GM12878 (cell line): ENCODE measurements around the gene TTLL8. TPM values are rescaled to one million over a fixed set of nuclear protein-coding genes. Genes with fewer than 3 reads are reported as not detected.

ENCODE experiments used
- ATAC-seq: fragments of 200-7000 bp; cut with Tn5 transposase; 3 replicates; pipeline ENCODE4 v1.9.1; 2020; ENCODE audit warnings: mild to moderate bottlenecking, moderate library complexity
- BruUV-seq: library from RNA; stranded (reverse); fragments of 400-500 nt; replicated peaks from 2 replicates; lab custom pipeline; 2021; lab: Mats Ljungman, UMichigan
- CTCF ChIA-PET: fragments of 300-600 bp; sonication (Branson Sonifier 250); formaldehyde crosslinking; extraction: SDS; loops from one replicate; lab custom pipeline; 2021; ENCODE audit warnings: inconsistent platforms; lab: Yijun Ruan, JAX
- POLR2A ChIA-PET: fragments of 350-600 bp; formaldehyde crosslinking; extraction: SDS; loops from one replicate; lab custom pipeline; 2021; ENCODE audit warnings: inconsistent platforms; lab: Charles Lee
- RAD21 ChIA-PET: fragments of 300-600 bp; sonication (Branson Sonifier 250); formaldehyde crosslinking; loops from one replicate; lab custom pipeline; 2023; ENCODE audit warnings: antibody characterized with exemption; ENCODE audit not compliant: unreplicated experiment; lab: Charles Lee
- SMC1A ChIA-PET: fragments of 300-600 bp; sonication (Branson Sonifier 250); formaldehyde crosslinking; loops from one replicate; lab custom pipeline; 2023; ENCODE audit not compliant: unreplicated experiment, uncharacterized antibody; lab: Charles Lee
- DNase-seq: peaks from one replicate; pipeline ENCODE4 v3.0.0-alpha.2; 2011; ENCODE audit warnings: low read depth, low spot score
- FAIRE-seq: peaks from 3 replicates; lab custom pipeline; 2011; peaks lifted over from hg19 to GRCh38; lab: Jason Lieb, UNC
- H2AFZ ChIP-seq: 2 replicates; pipeline ENCODE4 v1.6.0; 2011; ENCODE audit warnings: low read depth, low read length, control low read depth; ENCODE audit not compliant: control insufficient read depth
- H3K27ac ChIP-seq: 2 replicates; pipeline ENCODE4 v1.5.1; 2011; ENCODE audit warnings: control low read depth; ENCODE audit not compliant: control insufficient read depth, insufficient read depth
- H3K27me3 ChIP-seq, 2 experiments: replicated peaks in 1 of 2; 2 replicates each; pipeline versions ENCODE4 v1.6.0 to v1.6.1; 2011; ENCODE audit warnings: low read length in 1 of 2; ENCODE audit not compliant: control insufficient read depth in 2 of 2, insufficient read depth in 2 of 2
- H3K36me3 ChIP-seq, 2 experiments: 2 replicates each; pipeline ENCODE4 v1.5.1; 2011; ENCODE audit warnings: low read length in 1 of 2; ENCODE audit not compliant: control insufficient read depth in 2 of 2, insufficient read depth in 2 of 2
- H3K4me1 ChIP-seq: 2 replicates; pipeline ENCODE4 v1.6.1; 2011; ENCODE audit warnings: mild to moderate bottlenecking, low read length, moderate library complexity, mixed read lengths; ENCODE audit not compliant: control insufficient read depth, insufficient read depth
- H3K4me2 ChIP-seq: 2 replicates; pipeline ENCODE4 v1.6.0; 2011; ENCODE audit warnings: control low read depth; ENCODE audit not compliant: control insufficient read depth, insufficient read depth
- H3K4me3 ChIP-seq: fragments of 200-600 bp; sonication (generic); 2 replicates; pipeline ENCODE4 v1.5.1; 2016
- H3K79me2 ChIP-seq: 2 replicates; pipeline ENCODE4 v1.6.0; 2011; ENCODE audit warnings: low read length; ENCODE audit not compliant: control insufficient read depth, insufficient read depth
- H3K9ac ChIP-seq: 2 replicates; pipeline ENCODE4 v1.8.0; 2011; ENCODE audit warnings: low read length, control low read depth, mixed read lengths; ENCODE audit not compliant: control insufficient read depth, insufficient read depth
- H3K9me3 ChIP-seq: replicated peaks from 3 replicates; pipeline ENCODE4 v1.5.1; 2011; ENCODE audit warnings: mild to moderate bottlenecking, low read length; ENCODE audit not compliant: control insufficient read depth, insufficient read depth
- H4K20me1 ChIP-seq: 2 replicates; pipeline ENCODE4 v1.6.0; 2011; ENCODE audit not compliant: control insufficient read depth, insufficient read depth
- ASH2L ChIP-seq: fragments of 300-600, 200-600 bp; sonication (generic); IDR thresholded peaks from 2 replicates; pipeline ENCODE4 v1.6.1; 2017; ENCODE audit warnings: low read depth, mild to moderate bottlenecking, borderline replicate concordance
- BHLHE40 ChIP-seq, 2 experiments: fragments of 450-650 bp in 1 of 2; IDR thresholded peaks; 2 replicates each; pipeline ENCODE4 v1.6.1; 2011 to 2017; ENCODE audit warnings: low read depth in 2 of 2, borderline replicate concordance in 1 of 2, improper control_type of control experiment in 1 of 2, low read length in 1 of 2, mild to moderate bottlenecking in 1 of 2
- CBFB ChIP-seq: IDR thresholded peaks from 2 replicates; pipeline ENCODE4 v1.6.1; 2016; ENCODE audit warnings: antibody characterized with exemption, low read depth
- NFYA ChIP-seq: IDR thresholded peaks from 2 replicates; pipeline ENCODE4 v1.6.1; 2011; ENCODE audit warnings: low read depth, mild to moderate bottlenecking, low read length, improper control_type of control experiment, borderline replicate concordance
- RAD21 ChIP-seq: IDR thresholded peaks from 2 replicates; pipeline ENCODE4 v1.6.1; 2011; ENCODE audit warnings: mild to moderate bottlenecking, low read depth, low read length, moderate library complexity; ENCODE audit not compliant: insufficient read depth
- RUNX3 ChIP-seq: IDR thresholded peaks from 2 replicates; pipeline ENCODE4 v1.6.1; 2012; ENCODE audit warnings: low read length, inconsistent platforms
- SMARCA5 ChIP-seq: fragments of 450-650 bp; IDR thresholded peaks from 2 replicates; pipeline ENCODE4 v1.6.1; 2017; ENCODE audit warnings: mild to moderate bottlenecking
- SMC3 ChIP-seq: IDR thresholded peaks from 2 replicates; pipeline ENCODE4 v1.6.1; 2011; ENCODE audit warnings: low read length, improper control_type of control experiment, borderline replicate concordance
- SPI1 ChIP-seq: IDR thresholded peaks from 2 replicates; pipeline ENCODE4 v1.6.1; 2011; ENCODE audit warnings: low read depth, mild to moderate bottlenecking, low read length, moderate library complexity, borderline replicate concordance; ENCODE audit not compliant: insufficient read depth
- TBL1XR1 ChIP-seq: IDR thresholded peaks from 2 replicates; pipeline ENCODE4 v1.6.1; 2012; ENCODE audit warnings: low read depth, low read length, improper control_type of control experiment
- TCF3 ChIP-seq: IDR thresholded peaks from 2 replicates; pipeline ENCODE4 v1.6.1; 2012; ENCODE audit warnings: low read depth, mild to moderate bottlenecking, low read length, borderline replicate concordance; ENCODE audit not compliant: insufficient read depth
- YY1 ChIP-seq: IDR thresholded peaks from 2 replicates; pipeline ENCODE4 v1.6.1; 2011; ENCODE audit warnings: low read depth, mild to moderate bottlenecking, low read length
- ZZZ3 ChIP-seq: IDR thresholded peaks from 2 replicates; pipeline ENCODE4 v1.6.1; 2011; ENCODE audit warnings: low read depth; ENCODE audit not compliant: control insufficient read depth, insufficient read length
- WGBS: methylation state at CpG from one replicate; pipeline ENCODE4 v1.1.6; 2016; ENCODE audit warnings: low lambda C conversion rate; ENCODE audit not compliant: insufficient replicate concordance, insufficient coverage; ENCODE audit errors: missing lambda C conversion rate; 5-methylcytosine and 5-hydroxymethylcytosine counted together
- in situ Hi-C: fragments of 300-500 bp; cut with MboI; formaldehyde crosslinking; loops from 9 replicates; pipeline ENCODE4 v1.14.3; 2018; ENCODE audit warnings: mixed read lengths
- intact Hi-C: fragments of 100-400 bp; cut with micrococcal nuclease; formaldehyde crosslinking; loops from one replicate; pipeline ENCODE4 v1.14.2; 2022; ENCODE audit not compliant: unreplicated experiment
- polyA plus RNA-seq, 11 experiments: library from polyadenylated mRNA; depleted of rRNA in 4 of 11; unstranded in 6 of 11; stranded (reverse) in 5 of 11; fragments of >200 nt; fragmentation: Nextera tagmentation in 4 of 11; fragmentation: Illumina TruSeq in 1 of 11; extraction: Ambion mirVana in 4 of 11; extraction: Trizol in 1 of 11; gene quantifications; 1 replicate in 1 of 11; 2 replicates in 10 of 11; pipeline versions ENCODE4 v1.2.1 to v1.2.3, GENCODE V29; 2011 to 2016; ENCODE audit warnings: inconsistent platforms in 2 of 11, missing spikeins in 2 of 11, low read depth in 1 of 11
- total RNA-seq, 4 experiments: library from RNA; depleted of rRNA in 3 of 4; stranded (reverse); fragments of >200 nt in 3 of 4; fragmentation: Illumina TruSeq in 1 of 4; extraction: Trizol in 1 of 4; gene quantifications; 2 replicates each; pipeline versions ENCODE4 v1.2.1 to v1.2.3, GENCODE V29; 2013 to 2021
- TF ChIP-seq, protein P1 (sequence below): IDR thresholded peaks from 2 replicates; pipeline ENCODE4 v1.6.1; 2012; ENCODE audit warnings: improper control_type of control experiment, low read depth, low read length; ENCODE audit not compliant: insufficient replicate concordance
- TF ChIP-seq, protein P2 (sequence below), 3 experiments: IDR thresholded peaks in 2 of 3; conservative IDR thresholded peaks in 1 of 3; 2 replicates each; pipeline ENCODE4 v1.5.1; 2011; ENCODE audit warnings: low read depth in 3 of 3, low read length in 3 of 3, mild to moderate bottlenecking in 3 of 3, control low read depth in 2 of 3, moderate library complexity in 2 of 3, inconsistent platforms in 1 of 3, mixed read lengths in 1 of 3; ENCODE audit not compliant: control insufficient read depth in 2 of 3, insufficient read depth in 1 of 3; ENCODE audit errors: extremely low read depth in 1 of 3

TTLL8 gene
- total and polyA plus RNA-seq, 10 of the 15 experiments (the other 5 are each of a cell fraction or from before 2014, with no cell fraction given) = not detected

DNA sequence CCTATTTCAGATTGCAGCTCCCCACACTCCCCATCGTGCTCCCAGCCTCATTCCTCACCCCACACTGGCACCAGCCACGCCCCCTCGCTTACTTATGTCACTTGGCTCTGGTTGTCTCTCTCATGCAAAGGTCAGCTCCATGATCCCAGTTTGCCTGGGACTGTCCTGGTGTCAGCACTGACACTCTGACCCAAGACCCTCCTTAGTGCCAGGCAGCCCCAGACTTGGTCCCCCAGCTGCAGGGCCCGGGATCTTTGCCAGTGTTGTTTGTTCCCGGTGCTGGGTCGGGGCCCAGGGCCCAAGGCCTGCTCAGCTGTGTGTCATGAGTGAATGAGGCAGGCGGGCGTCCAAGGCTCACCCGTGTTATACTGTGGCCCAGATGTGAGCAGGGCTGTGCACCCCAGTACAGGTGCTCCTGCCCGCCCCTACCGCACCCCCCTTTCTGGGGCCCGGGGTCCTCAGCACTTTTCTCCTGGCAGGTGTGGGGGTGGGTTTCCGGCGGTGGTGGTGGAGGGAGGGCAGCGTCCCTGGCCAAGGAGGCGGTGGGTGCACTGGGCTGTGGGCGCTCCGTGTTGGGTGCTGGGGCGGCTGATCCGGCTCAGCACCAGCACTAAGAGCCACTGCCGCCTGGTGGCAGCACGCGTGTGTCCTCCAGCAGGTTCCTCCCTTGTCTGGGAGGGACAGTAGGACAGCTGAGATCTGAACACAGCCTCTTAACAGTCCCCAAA lies 65.0 kb downstream of the TTLL8 start:
- DNase-seq (no peak), FAIRE-seq (peak; percentile 91), ATAC-seq (peak; percentile 99)
- ChIA-PET POLR2A (interaction anchor here (1.2 kb wide), 1 partner anchor 24 kb away, joined by 3 read pairs; no protein-coding TSS in a partner anchor), RAD21 (interaction anchor here (1.0 to 4.3 kb wide), 8 partner anchors 11 to 63 kb away, joined by 3 to 29 read pairs (median 4); no protein-coding TSS in a partner anchor), SMC1A (interaction anchor here (0.7 to 3.9 kb wide), 8 partner anchors 9 to 225 kb away, joined by 3 to 30 read pairs (median 4); no protein-coding TSS in a partner anchor), CTCF (interaction anchor here (0.6 to 4.5 kb wide), 15 partner anchors 11 to 534 kb away, joined by 3 to 47 read pairs (median 4); no protein-coding TSS in a partner anchor)
- H2AFZ ChIP-seq = no peak overlapping the region
- no peak overlapping the region for H3K4me3 ChIP-seq
- no TSS peak for BruUV-seq
- intact Hi-C loops = loop anchor here (1.0 kb wide), 2 partner anchors 37 to 62 kb away; no protein-coding TSS in a partner anchor
- 12% methylated on average over 23 of the region's 23 CpGs for WGBS
- no peak overlapping the region for H3K9ac ChIP-seq
- in situ Hi-C loops = no loop called here
- H3K79me2 ChIP-seq = no peaks in the 10 kb centered on the region
- no peaks in the 10 kb centered on the region for H4K20me1 ChIP-seq
- H3K27ac ChIP-seq = no peak overlapping the region
- H3K27me3 ChIP-seq = no peaks in the 10 kb centered on the region; a peak in 1 of 4 replicates
- no peaks in the 10 kb centered on the region for H3K4me1 ChIP-seq
- H3K36me3 ChIP-seq = no peaks in the 10 kb centered on the region
- no peaks in the 10 kb centered on the region; the same call in 2 of the 3 replicates for H3K9me3 ChIP-seq
- H3K4me2 ChIP-seq = no peak overlapping the region
- TF ChIP-seq RUNX3 (no peak), RAD21 (peak; percentile 72), YY1 (peak; percentile 61; the same call in 1 of the 2 replicates), SMC3 (peak; percentile 92), ASH2L (no peak), CBFB (no peak), TBL1XR1 (no peak), TCF3 (no peak), BHLHE40 (IDR thresholded peaks at IDR 0.05; ENCODE audit: borderline replicate concordance in 1 of 2, low read depth in 2 of 2, low read length in 1 of 2) (peak; percentile 31 to 38; a peak in 1 of 4 replicates), ZZZ3 (no peak), SMARCA5 (0 out of 2 replicates have a peak, but pooled peaks have one; percentile 50), NFYA (no peak), SPI1 (peak; percentile 16; the same call in 1 of the 2 replicates)
- TF ChIP-seq, protein P1, sequence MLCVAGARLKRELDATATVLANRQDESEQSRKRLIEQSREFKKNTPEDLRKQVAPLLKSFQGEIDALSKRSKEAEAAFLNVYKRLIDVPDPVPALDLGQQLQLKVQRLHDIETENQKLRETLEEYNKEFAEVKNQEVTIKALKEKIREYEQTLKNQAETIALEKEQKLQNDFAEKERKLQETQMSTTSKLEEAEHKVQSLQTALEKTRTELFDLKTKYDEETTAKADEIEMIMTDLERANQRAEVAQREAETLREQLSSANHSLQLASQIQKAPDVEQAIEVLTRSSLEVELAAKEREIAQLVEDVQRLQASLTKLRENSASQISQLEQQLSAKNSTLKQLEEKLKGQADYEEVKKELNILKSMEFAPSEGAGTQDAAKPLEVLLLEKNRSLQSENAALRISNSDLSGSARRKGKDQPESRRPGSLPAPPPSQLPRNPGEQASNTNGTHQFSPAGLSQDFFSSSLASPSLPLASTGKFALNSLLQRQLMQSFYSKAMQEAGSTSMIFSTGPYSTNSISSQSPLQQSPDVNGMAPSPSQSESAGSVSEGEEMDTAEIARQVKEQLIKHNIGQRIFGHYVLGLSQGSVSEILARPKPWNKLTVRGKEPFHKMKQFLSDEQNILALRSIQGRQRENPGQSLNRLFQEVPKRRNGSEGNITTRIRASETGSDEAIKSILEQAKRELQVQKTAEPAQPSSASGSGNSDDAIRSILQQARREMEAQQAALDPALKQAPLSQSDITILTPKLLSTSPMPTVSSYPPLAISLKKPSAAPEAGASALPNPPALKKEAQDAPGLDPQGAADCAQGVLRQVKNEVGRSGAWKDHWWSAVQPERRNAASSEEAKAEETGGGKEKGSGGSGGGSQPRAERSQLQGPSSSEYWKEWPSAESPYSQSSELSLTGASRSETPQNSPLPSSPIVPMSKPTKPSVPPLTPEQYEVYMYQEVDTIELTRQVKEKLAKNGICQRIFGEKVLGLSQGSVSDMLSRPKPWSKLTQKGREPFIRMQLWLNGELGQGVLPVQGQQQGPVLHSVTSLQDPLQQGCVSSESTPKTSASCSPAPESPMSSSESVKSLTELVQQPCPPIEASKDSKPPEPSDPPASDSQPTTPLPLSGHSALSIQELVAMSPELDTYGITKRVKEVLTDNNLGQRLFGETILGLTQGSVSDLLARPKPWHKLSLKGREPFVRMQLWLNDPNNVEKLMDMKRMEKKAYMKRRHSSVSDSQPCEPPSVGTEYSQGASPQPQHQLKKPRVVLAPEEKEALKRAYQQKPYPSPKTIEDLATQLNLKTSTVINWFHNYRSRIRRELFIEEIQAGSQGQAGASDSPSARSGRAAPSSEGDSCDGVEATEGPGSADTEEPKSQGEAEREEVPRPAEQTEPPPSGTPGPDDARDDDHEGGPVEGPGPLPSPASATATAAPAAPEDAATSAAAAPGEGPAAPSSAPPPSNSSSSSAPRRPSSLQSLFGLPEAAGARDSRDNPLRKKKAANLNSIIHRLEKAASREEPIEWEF = no peak
- TF ChIP-seq, protein P2, sequence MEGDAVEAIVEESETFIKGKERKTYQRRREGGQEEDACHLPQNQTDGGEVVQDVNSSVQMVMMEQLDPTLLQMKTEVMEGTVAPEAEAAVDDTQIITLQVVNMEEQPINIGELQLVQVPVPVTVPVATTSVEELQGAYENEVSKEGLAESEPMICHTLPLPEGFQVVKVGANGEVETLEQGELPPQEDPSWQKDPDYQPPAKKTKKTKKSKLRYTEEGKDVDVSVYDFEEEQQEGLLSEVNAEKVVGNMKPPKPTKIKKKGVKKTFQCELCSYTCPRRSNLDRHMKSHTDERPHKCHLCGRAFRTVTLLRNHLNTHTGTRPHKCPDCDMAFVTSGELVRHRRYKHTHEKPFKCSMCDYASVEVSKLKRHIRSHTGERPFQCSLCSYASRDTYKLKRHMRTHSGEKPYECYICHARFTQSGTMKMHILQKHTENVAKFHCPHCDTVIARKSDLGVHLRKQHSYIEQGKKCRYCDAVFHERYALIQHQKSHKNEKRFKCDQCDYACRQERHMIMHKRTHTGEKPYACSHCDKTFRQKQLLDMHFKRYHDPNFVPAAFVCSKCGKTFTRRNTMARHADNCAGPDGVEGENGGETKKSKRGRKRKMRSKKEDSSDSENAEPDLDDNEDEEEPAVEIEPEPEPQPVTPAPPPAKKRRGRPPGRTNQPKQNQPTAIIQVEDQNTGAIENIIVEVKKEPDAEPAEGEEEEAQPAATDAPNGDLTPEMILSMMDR (IDR thresholded peaks at IDR 0.05 in 2 of 3, conservative IDR thresholded peaks at IDR 0.05 in 1 of 3; ENCODE audit: control insufficient read depth in 2 of 3, extremely low read depth in 1 of 3, insufficient read depth in 1 of 3, low read depth in 3 of 3, low read length in 3 of 3) = peak; percentile 81 to 95 (median 93); a peak in 5 of 6 replicates
